ENCODE data around the gene SBF2. TPM values are rescaled to one million over a fixed set of nuclear protein-coding genes. Genes with fewer than 3 reads are reported as not detected.

Gene SBF2
- total and polyA plus RNA-seq, 2 donors (not counting 1 experiment from before 2014, with no cell fraction given): 5.6 to 17.7 TPM

DNA sequence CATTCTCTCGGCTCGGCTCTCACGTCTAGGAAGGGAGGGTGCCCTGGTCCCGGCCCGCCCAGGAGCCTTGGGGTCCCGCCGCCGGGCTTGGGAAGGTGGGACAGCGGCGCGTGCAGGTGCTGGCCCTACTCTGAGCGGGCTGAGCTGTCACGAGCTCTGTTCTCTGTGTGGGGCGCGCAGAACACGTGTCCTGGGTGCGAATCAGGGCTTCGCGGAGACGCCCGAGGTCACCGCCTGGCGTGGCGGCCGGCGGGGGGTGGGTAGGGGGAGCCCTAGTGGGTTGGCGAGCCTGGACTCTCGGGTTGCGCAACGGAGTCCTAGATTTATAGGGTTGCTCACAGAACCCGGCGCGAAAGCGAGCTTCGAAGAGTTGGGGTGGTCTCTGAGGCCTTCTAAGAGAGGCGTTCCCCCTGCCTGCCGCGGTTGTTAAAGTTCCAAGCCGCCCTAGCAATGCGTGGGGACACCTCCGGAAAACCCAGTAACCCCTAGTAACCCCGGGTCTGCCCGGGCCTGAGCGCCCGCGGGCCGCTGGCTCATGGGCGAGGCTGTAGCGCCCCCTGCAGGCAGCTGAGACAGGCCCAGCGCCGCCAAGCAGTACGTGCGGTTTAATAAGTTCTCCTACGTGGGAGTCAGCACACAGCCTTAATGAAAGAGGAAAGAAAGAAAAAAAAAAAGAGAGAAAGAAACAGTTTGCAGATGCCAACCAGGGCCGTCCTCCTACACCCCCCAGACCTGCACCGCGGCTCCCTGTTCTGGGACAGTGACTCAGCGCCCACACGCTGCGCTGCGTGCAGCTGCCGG is 13.6 kb upstream of the SBF2 start:
- POLR2A ChIA-PET: interaction anchor here (0.5 to 1.5 kb wide), 4 partner anchors 15 to 944 kb away, joined by 3 to 8 read pairs (median 8); no protein-coding TSS in a partner anchor
- peak overlapping the region; percentile 82 for H3K9ac ChIP-seq (ENCODE audit: low read length)

More for the DNA sequence above, 13.6 kb upstream of the SBF2 start:
- no peaks in the 10 kb centered on the region for H3K9me3 Mint-ChIP-seq (ENCODE audit: insufficient read depth)
- no peak overlapping the region for H3K27ac ChIP-seq (ENCODE audit: low read length in 2 of 2)
- ATAC-seq (ENCODE audit: low read depth) (peak; percentile 72), DNase-seq (peak; percentile 91)
- peaks cover 50% of the 10 kb centered on the region for H3K4me1 Mint-ChIP-seq
- under 1% methylated on average over 56 of the region's 62 CpGs for WGBS (ENCODE audit: insufficient coverage)
- peak overlapping the region; percentile 65 for H2AFZ ChIP-seq (ENCODE audit: insufficient read depth, low read depth, low read length, poor library complexity, severe bottlenecking)
- H3K4me3 Mint-ChIP-seq: peak overlapping the region; percentile 98
- H3K4me2 ChIP-seq (replicated peaks; ENCODE audit: low read depth, low read length, poor library complexity, severe bottlenecking): peak overlapping the region; percentile 98
- peaks cover 0 to 34% (median 12%) of the 10 kb centered on the region in 4 experiments for H3K27me3 ChIP-seq (replicated peaks in 1 of 4; ENCODE audit: control extremely low read depth in 1 of 4, control insufficient read depth in 3 of 4, insufficient read depth in 4 of 4, low read length in 3 of 4)
- intact Hi-C loops (cut with micrococcal nuclease): loop anchor here (1.0 to 10.0 kb wide), 13 partner anchors 9 to 993 kb away; partner anchors contain the start of genes AMPD3, RNF141, SBF2 and TMEM41B
- H4K20me1 ChIP-seq (ENCODE audit: control insufficient read depth, insufficient read depth, low read length, poor library complexity, severe bottlenecking): no peaks in the 10 kb centered on the region
- no peaks in the 10 kb centered on the region for H3K79me2 ChIP-seq (ENCODE audit: control insufficient read depth, insufficient read depth, low read length)
- H3K27ac Mint-ChIP-seq: peak overlapping the region; percentile 85
- peak; percentile 1 for TF ChIP-seq EZH2 (IDR thresholded peaks at IDR 0.05; ENCODE audit: borderline replicate concordance, insufficient read depth, low read depth, low read length, poor library complexity, severe bottlenecking)
- TF ChIP-seq, protein P1, sequence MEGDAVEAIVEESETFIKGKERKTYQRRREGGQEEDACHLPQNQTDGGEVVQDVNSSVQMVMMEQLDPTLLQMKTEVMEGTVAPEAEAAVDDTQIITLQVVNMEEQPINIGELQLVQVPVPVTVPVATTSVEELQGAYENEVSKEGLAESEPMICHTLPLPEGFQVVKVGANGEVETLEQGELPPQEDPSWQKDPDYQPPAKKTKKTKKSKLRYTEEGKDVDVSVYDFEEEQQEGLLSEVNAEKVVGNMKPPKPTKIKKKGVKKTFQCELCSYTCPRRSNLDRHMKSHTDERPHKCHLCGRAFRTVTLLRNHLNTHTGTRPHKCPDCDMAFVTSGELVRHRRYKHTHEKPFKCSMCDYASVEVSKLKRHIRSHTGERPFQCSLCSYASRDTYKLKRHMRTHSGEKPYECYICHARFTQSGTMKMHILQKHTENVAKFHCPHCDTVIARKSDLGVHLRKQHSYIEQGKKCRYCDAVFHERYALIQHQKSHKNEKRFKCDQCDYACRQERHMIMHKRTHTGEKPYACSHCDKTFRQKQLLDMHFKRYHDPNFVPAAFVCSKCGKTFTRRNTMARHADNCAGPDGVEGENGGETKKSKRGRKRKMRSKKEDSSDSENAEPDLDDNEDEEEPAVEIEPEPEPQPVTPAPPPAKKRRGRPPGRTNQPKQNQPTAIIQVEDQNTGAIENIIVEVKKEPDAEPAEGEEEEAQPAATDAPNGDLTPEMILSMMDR (IDR thresholded peaks at IDR 0.05): peak; percentile 98
- no peaks in the 10 kb centered on the region for H3K36me3 ChIP-seq (replicated peaks in 1 of 2; ENCODE audit: control extremely low read depth in 1 of 2, control insufficient read depth in 1 of 2, extremely low read depth in 1 of 2, insufficient read depth in 2 of 2, low read length in 1 of 2)
- peaks cover 42 to 55% of the 10 kb centered on the region in 2 donors for H3K4me1 ChIP-seq (ENCODE audit: control insufficient read depth in 2 of 2, insufficient read depth in 2 of 2, low read length in 2 of 2)
- peaks cover 20% of the 10 kb centered on the region for H3K27me3 Mint-ChIP-seq
- CTCF ChIA-PET: interaction anchor here (0.6 to 10.2 kb wide), 33 partner anchors 8 to 734 kb away, joined by 3 to 187 read pairs (median 4); partner anchors contain the start of genes SBF2 and WEE1
- H3K9me3 ChIP-seq (ENCODE audit: control extremely low read depth in 1 of 3, control insufficient read depth in 2 of 3, insufficient read depth in 1 of 3, low read length in 2 of 3): peaks cover 0 to 16% (median 4%) of the 10 kb centered on the region in 3 donors
- H3K4me3 ChIP-seq (ENCODE audit: control extremely low read depth in 1 of 5, extremely low read depth in 1 of 5, insufficient read depth in 1 of 5, low read depth in 2 of 5, low read length in 4 of 5): peak overlapping the region; percentile 32 to 92 (median 69)

All from B cell (primary cell).